NCI-H128 (cell line): Measurements from ENCODE around the gene MYT1.
"Not testable (repeated sequence)": the region's sequence is repeated elsewhere in the genome, so short reads cannot be mapped to it uniquely, and the experiment has no call there.

Source experiments
- DNase-seq: peaks from one replicate; lab custom pipeline; 2025; ENCODE audit not compliant: unreplicated experiment; lab: John Stamatoyannopoulos, UW

Gene MYT1

DNA sequence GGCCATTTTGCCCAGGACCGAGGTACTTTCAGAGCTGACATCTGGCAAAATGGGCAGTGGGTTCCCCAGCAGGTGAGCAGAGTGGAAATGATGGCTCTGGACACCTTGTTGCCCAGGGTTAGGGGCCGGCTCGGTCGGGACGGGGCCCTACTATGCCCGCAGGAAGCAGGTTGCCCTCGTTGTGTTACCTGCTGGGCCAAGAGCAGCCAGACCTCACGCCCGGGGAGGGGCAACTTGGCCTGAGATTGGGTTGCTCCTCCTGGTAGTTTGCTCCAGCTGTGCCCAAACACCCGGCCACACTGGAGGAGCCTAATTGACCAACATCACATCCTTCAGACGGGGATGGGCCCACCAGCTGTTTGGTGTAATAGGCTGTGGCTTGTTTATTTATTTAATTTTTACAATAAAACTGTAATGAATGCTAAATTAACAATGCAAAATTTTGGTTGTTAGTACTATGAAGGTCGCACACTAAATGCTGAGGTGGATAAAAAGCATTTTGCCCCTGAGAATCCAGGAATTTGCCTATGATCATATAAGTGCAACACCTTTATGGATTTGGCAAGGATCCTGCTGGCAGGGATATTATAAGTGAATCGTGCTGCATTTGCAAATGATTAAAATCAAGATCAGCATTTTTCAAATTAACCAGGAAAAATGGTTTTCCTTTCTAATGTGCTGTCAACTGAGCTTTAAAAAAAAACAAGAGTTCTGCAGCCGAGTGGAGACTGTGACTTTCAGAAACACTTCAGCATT is 64.7 kb downstream of the MYT1 start:
- no peak for DNase-seq

DNA sequence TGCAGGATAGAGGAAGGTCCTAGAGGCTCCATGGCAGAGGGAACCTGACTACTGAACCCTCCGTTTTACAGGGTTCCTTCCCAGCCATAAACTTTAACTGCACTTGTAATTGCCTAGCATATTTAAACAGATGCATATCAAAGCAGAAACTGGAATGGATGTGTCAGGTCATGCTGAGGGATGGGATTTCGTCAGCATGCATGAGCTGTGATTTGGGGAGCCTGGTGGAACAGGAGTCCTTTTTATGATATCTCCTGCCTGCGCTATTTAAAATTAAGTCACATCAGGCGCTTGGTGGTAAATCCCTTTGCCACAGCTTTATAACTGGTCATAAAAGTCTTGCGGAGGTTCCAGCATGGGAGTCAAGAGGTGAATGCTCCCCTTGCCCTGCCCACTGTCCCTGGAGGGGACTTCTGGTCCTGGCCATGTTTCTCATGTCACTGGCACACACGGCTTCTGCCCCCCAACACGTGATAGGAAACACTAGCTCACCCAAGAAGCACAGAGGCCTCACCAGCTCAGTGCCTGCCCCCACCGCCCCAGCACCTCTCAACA is 65.3 kb downstream of the MYT1 start:
- DNase-seq, result no peak

GRCh38 chr20:64230461-64231145 is 66.4 kb downstream of the MYT1 start:
- no peak for DNase-seq

GRCh38 chr20:64231621-64232550 is 67.6 kb downstream of the MYT1 start:
- no peak for DNase-seq

DNA sequence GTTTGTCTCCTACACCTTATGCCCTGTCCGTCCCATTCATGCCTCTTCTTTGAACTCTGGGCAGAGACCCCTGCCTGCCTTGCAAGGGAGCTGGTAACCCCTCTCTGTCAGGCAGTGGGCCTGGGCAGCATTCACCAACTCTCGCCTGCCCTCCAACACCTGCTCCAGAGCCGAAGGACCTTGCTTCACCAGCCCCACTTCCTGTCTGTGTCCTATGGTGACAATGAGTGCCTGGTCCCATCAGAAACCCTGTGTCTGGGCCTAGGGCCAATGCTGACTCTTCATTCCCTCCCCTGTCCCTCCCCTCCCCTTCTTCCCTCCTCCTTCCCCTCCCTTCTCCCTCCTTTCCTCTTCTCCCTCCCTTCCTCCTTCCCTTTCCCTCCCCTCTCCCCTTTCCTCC is 68.5 kb downstream of the MYT1 start:
- no peak for DNase-seq

- no peak for DNase-seq
Observed at GRCh38 chr20:64233725-64234124, 69.5 kb downstream of the MYT1 start.

DNA sequence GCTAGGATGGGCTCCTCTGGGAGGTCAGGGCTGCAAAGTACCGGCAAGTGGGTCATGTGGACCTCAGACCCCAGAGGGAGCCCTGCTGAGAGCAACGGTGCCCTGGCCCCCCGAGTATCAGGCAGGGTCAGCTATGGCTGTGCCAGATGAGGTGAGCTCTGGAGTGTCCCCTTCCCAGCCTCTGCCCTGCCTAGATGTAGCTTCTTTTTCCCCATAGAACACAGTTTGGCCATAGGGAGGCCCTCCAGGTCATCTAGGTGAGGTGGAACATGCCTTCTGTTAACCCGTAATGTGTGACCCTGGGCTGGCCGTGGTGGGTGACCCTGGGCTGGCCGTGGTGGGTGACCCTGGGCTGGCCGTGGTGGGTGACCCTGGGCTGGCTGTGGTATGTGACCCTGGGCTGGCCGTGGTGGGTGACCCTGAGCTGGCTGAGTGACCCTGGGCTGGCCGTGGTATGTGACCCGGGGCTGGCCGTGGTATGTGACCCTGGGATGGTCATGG is 70.1 kb downstream of the MYT1 start:
- no peak for DNase-seq

GRCh38 chr20:64234921-64235565 is 70.8 kb downstream of the MYT1 start:
- not testable (repeated sequence) for DNase-seq

DNA sequence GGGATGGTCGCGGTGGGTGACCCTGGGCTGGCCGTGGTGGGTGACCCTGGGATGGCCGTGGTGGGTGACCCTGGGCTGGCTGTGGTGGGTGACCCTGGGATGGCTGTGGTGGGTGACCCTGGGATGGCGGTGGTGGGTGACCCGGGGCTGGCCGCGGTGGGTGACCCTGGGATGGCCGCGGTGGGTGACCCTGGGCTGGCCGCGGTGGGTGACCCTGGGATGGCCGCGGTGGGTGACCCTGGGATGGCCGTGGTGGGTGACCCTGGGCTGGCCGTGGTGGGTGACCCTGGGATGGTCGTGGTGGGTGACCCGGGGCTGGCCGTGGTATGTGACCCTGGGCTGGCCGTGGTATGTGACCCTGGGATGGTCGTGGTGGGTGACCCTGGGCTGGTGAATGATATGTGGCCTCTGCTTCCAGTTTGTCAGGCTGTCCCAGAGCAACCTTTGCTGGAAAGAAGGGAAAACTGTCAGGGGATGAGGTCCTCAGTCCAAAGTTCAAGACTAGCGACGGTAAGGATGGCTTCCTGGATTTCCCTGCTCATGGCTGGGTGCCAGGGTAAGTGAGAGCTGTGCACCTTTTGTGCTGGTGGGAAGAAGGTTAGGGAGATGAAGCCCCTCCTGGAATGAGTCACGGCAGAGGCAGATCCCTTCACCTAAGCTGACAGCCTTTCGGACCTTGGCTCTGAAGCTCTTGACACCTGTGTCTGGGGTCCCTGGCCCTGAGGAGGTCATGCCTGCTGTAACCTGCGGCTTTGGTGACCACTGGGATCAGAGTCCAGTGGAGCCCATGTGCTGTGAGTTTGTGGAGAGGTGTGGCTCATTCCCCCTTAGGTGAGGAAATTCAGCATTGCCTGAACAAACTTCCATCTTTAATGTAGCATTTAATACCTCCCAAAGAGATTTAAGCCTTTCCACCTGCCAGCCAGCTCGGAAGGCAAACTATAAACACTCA is 72.2 kb downstream of the MYT1 start:
- DNase-seq, result no peak

- no peak for DNase-seq
Observed at GRCh38 chr20:64237316-64237715, 73.1 kb downstream of the MYT1 start.

DNA sequence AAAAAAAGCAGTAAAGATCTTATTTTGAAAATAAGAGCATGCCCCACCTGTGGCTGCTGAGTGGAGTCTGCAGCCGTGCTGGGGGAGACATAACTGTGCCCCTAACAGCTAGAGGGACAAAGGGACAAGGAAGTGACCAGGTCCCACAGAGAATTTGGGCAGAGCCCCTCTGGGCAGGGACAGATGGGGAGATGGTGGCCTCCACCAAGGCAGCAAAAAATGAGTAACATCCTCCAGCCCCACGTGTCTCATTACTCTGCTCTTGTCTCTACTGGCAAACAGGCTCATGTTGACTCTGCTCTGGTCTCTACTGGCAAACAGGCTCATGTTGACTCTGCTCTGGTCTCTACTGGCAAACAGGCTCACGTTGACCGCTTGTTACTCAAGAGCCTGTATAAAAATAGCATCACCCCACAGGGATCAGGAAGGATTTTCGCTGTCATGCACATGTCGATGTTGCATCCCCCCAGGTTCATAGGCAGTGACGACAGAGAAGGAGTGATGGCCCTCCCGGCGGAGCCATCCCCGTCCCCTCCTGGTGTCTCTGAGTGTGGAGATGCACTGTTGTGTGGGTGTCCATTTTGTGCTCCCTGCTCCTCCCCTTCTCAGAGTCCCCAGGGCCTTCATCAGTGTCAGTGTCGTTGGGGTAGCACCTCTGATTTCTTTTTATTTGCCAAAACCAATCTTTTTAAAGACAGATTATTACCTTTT is 74.0 kb downstream of the MYT1 start:
- no peak for DNase-seq

GRCh38 chr20:64238851-64239387 is 74.7 kb downstream of the MYT1 start:
- DNase-seq, result no peak

GRCh38 chr20:64239449-64240242 is 75.4 kb downstream of the MYT1 start:
- DNase-seq, result no peak

GRCh38 chr20:64240243-64241015 is 76.2 kb downstream of the MYT1 start:
- no peak for DNase-seq

- DNase-seq, result no peak
Observed at GRCh38 chr20:64241061-64241460, 76.8 kb downstream of the MYT1 start.

DNA sequence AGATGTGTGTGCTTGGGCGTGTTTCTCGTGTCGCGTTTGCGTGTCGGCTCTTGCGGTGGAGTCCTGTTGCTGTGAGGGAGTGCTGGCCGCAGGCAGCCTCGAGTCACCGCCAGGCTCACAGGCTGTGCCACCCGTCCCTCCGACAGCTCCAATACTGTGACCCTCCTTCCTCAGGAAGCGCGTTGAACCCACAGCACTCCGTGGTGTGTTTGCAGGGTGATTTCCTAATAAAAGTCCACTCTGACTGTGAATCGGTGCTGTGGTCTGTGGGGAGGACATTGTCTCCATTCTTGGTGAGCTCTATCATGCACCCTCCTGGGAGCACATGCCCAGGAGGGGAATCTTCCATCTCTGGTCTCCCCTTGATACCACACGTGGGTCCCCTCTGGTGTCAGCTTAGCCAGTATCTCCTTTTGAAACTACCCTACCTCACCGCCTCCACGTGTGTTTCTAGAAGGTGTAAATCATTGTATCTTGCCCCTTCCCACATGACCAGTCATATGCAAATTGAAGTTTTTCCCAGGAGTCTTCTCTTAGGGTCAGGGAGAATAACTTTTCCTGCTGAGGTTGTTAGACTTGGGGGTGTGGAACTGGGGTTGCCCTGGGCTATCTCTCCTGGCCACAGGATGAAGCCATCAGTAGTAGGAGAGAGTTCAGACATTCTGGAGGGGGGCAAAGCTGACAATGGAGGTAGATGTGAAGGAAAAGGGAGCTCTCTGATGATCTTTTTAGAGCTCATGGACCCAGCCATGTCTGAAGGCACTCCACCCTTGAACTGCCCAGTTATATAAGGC is 77.9 kb downstream of the MYT1 start:
- DNase-seq, result no peak
